H1 (cell line): Measurements from ENCODE around the gene MAPKAPK2. TPM values are rescaled to one million over a fixed set of nuclear protein-coding genes. Genes with fewer than 3 reads are reported as not detected.

Source experiments
- BCL11A ChIP-seq, 2 experiments: IDR thresholded peaks; one replicate each; pipeline ENCODE4 v1.6.1; 2011; ENCODE audit warnings: low read depth in 2 of 2, low read length in 2 of 2, mild to moderate bottlenecking in 2 of 2
- E2F6 ChIP-seq: IDR thresholded peaks from 2 replicates; pipeline ENCODE4 v1.6.1; 2012; ENCODE audit warnings: inconsistent platforms
- EP300 ChIP-seq, 2 experiments: IDR thresholded peaks; 1 replicate in 1 of 2; 2 replicates in 1 of 2; pipeline ENCODE4 v1.6.1; 2011 to 2012; ENCODE audit warnings: low read depth in 2 of 2, low read length in 2 of 2, mild to moderate bottlenecking in 2 of 2, borderline replicate concordance in 1 of 2, inconsistent platforms in 1 of 2, moderate library complexity in 1 of 2
- EZH2 ChIP-seq: fragments of 200-600 bp; sonication (generic); IDR thresholded peaks from 2 replicates; pipeline ENCODE4 v1.7.1; 2012; ENCODE audit warnings: low read depth, mild to moderate bottlenecking, moderate library complexity, low read length, inconsistent platforms; ENCODE audit not compliant: severe bottlenecking
- HDAC2 ChIP-seq, 2 experiments: fragments of 300-600 bp in 1 of 2; sonication (generic) in 1 of 2; IDR thresholded peaks; 2 replicates each; pipeline ENCODE4 v1.6.1; 2011 to 2012; ENCODE audit warnings: low read depth in 2 of 2, low read length in 2 of 2, mild to moderate bottlenecking in 2 of 2, moderate library complexity in 2 of 2, borderline replicate concordance in 1 of 2, inconsistent platforms in 1 of 2
- HDAC6 ChIP-seq: IDR thresholded peaks from one replicate; pipeline ENCODE4 v1.7.1; 2012; ENCODE audit warnings: low read depth, mild to moderate bottlenecking, inconsistent platforms, low read length, moderate library complexity
- JUND ChIP-seq: IDR thresholded peaks from 2 replicates; pipeline ENCODE4 v1.6.1; 2011; ENCODE audit warnings: mild to moderate bottlenecking, improper control_type of control experiment, low read length
- KDM5A ChIP-seq: fragments of 200-600 bp; IDR thresholded peaks from 2 replicates; pipeline ENCODE4 v1.7.1; 2012; ENCODE audit warnings: mild to moderate bottlenecking, low read length, inconsistent platforms, mixed read lengths
- MAFK ChIP-seq: IDR thresholded peaks from 2 replicates; pipeline ENCODE4 v1.6.1; 2012; ENCODE audit warnings: low read depth, mild to moderate bottlenecking, improper control_type of control experiment, low read length
- NANOG ChIP-seq: IDR thresholded peaks from 2 replicates; pipeline ENCODE4 v1.6.1; 2011; ENCODE audit warnings: low read length, low read depth, mild to moderate bottlenecking, inconsistent platforms; ENCODE audit not compliant: insufficient read depth, poor library complexity, severe bottlenecking
- POLR2A ChIP-seq, 2 experiments: IDR thresholded peaks; 1 replicate in 1 of 2; 2 replicates in 1 of 2; pipeline ENCODE4 v1.6.1; 2011; ENCODE audit warnings: low read depth in 2 of 2, low read length in 2 of 2, mild to moderate bottlenecking in 2 of 2; ENCODE audit errors: control extremely low read depth in 1 of 2
- RNF2 ChIP-seq: fragments of 200-900, 300-1000 bp; sonication (generic); IDR thresholded peaks from 2 replicates; pipeline ENCODE4 v1.7.1; 2016; ENCODE audit warnings: borderline replicate concordance, low read depth, mild to moderate bottlenecking, antibody characterized with exemption, low read length; ENCODE audit not compliant: poor library complexity, severe bottlenecking; ENCODE audit errors: missing control alignments
- SIN3A ChIP-seq, 2 experiments: IDR thresholded peaks in 1 of 2; conservative IDR thresholded peaks in 1 of 2; 2 replicates each; pipeline ENCODE4 v1.6.1; 2011 to 2012; ENCODE audit warnings: low read length in 2 of 2, improper control_type of control experiment in 1 of 2, low read depth in 1 of 2, mild to moderate bottlenecking in 1 of 2
- SIRT6 ChIP-seq: IDR thresholded peaks from one replicate; pipeline ENCODE4 v1.7.1; 2012; ENCODE audit warnings: low read length, inconsistent platforms
- SP1 ChIP-seq: IDR thresholded peaks from 2 replicates; pipeline ENCODE4 v1.6.1; 2011; ENCODE audit warnings: low read depth, low read length
- SRF ChIP-seq: IDR thresholded peaks from 2 replicates; pipeline ENCODE4 v1.6.1; 2011; ENCODE audit warnings: mild to moderate bottlenecking, low read depth, low read length, moderate library complexity
- TAF1 ChIP-seq: IDR thresholded peaks from 2 replicates; pipeline ENCODE4 v1.6.1; 2011; ENCODE audit warnings: mild to moderate bottlenecking, low read depth, low read length
- YY1 ChIP-seq: IDR thresholded peaks from 2 replicates; pipeline ENCODE4 v1.6.1; 2011; ENCODE audit warnings: low read depth, mild to moderate bottlenecking, low read length
- ZNF274 ChIP-seq: IDR thresholded peaks from 2 replicates; pipeline ENCODE4 v1.7.0; 2012; ENCODE audit warnings: low read length, borderline replicate concordance; ENCODE audit errors: extremely low read depth
- polyA plus RNA-seq, 7 experiments: library from polyadenylated mRNA; depleted of rRNA in 3 of 7; stranded (reverse) in 5 of 7; unstranded in 2 of 7; fragments of >200 nt in 5 of 7; fragments of 200-250 nt in 2 of 7; gene quantifications; 1 replicate in 5 of 7; 2 replicates in 1 of 7; 4 replicates in 1 of 7; pipeline versions ENCODE4 v1.2.1 to v1.2.3, GENCODE V29; 2011 to 2013; ENCODE audit warnings: missing spikeins in 2 of 7, mixed read lengths in 2 of 7
- total RNA-seq: library from RNA; stranded (reverse); fragmentation: NEBNext Ultra II Directional; extraction: Animal tissue kit (Norgen Biotek cat#: 25700); gene quantifications from 2 replicates; pipeline ENCODE4 v1.2.1, GENCODE V29; 2021

MAPKAPK2 gene
- total and polyA plus RNA-seq, 2 of the 8 experiments (the other 6 are each of a cell fraction or from before 2014, with no cell fraction given): 27.5 to 44.9 TPM

DNA sequence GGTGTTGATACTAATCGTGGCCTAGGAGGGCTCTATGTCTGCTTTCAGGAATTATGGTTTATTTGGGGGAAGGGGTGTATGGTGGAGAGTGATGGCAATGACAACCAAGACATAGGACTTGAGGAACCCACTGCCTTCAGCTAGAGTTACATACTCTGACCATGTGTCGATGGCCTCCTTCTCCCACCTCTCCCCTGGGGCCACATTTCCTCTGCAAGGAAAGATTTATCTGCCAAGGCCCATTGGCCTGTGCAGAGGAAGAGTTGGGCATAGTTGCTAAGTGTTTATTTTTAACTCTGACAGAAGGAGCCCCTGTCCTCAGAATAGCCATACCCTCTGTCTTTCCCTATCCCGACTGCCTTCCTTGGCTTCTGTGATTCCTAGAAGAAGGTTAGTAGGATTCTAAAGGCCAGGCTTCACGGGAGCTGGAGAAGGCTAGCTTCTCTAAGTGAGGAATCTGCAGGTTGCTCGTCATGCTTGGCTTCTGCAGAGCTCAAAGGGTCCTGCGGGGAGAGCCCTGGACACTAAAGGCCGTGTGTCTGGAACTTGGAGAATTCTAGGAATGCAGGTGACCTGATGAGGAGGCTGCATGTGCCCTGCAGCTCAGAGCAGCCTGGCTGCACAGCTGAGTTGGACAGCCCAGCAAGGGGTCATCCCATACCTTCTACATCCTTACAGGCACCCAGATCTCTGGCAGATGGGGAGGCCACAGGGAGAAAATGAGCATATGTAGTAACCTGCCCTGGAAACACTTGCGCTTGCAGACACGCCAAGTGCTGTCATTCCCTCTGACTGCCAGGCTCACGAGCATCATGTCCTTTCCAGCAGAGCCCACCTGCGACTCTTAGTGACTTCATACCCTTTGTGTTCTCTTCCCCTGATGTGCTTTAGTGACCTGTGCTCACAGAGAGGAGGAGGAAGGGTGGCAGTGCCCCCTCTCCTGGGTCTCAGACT lies 9.7 kb downstream of the MAPKAPK2 start (continued):
- no peak for TF ChIP-seq KDM5A
- TF ChIP-seq HDAC6: no peak
- peak; percentile 52; the same call in 1 of the 2 replicates for TF ChIP-seq SP1
- no peak for TF ChIP-seq RNF2
- TF ChIP-seq SIN3A (conservative IDR thresholded peaks at IDR 0.05 in 1 of 2, IDR thresholded peaks at IDR 0.05 in 1 of 2; ENCODE audit: low read depth in 1 of 2, low read length in 2 of 2): peak; percentile 72 to 82; a peak in 2 of 4 replicates
- TF ChIP-seq HDAC2 (IDR thresholded peaks at IDR 0.05; ENCODE audit: borderline replicate concordance in 1 of 2, low read depth in 2 of 2, low read length in 2 of 2): peak in 1 of 2 experiments; percentile 93; a peak in 2 of 4 replicates
- no peak for TF ChIP-seq BCL11A (IDR thresholded peaks at IDR 0.05; ENCODE audit: low read depth in 2 of 2, low read length in 2 of 2)
- no peak for TF ChIP-seq MAFK
- TF ChIP-seq TAF1: no peak
- TF ChIP-seq SIRT6: no peak
- no peak for TF ChIP-seq SRF
- TF ChIP-seq EZH2: no peak
- peak; percentile 41 for TF ChIP-seq NANOG
- no peak for TF ChIP-seq ZNF274
- no peak for TF ChIP-seq E2F6
- TF ChIP-seq EP300 (IDR thresholded peaks at IDR 0.05; ENCODE audit: borderline replicate concordance in 1 of 2, low read depth in 2 of 2, low read length in 2 of 2): no peak
- TF ChIP-seq POLR2A (IDR thresholded peaks at IDR 0.05; ENCODE audit: control extremely low read depth in 1 of 2, low read depth in 2 of 2, low read length in 2 of 2): no peak
- TF ChIP-seq YY1: 0 out of 2 replicates have a peak, but pooled peaks have one; percentile 29
- TF ChIP-seq JUND: no peak
